Stimulated activated naive CD8-positive, alpha-beta T cell treated with anti-CD3 and anti-CD28 coated beads, Interleukin-15, amount 100 ng/mL, for 72 hours (primary cell): Measurements from ENCODE around the gene SNUPN.

Experiments used
- ATAC-seq: fragments of 150-1000 bp; cut with Tn5 transposase; 2 replicates; pipeline ENCODE4 v1.10.0; 2021; ENCODE audit warnings: mild to moderate bottlenecking, moderate library complexity
- DNase-seq, 2 donors: peaks; one replicate each; pipeline ENCODE4 v3.0.0; 2021 to 2022
- H3K27ac Mint-ChIP-seq, 2 donors: one replicate each; pipeline ENCODE4 v1.8.0; 2022; ENCODE audit warnings: mild to moderate bottlenecking in 2 of 2, mixed read lengths in 2 of 2, moderate library complexity in 2 of 2
- H3K27me3 Mint-ChIP-seq: one replicate; pipeline ENCODE4 v1.8.0; 2022; ENCODE audit warnings: mixed read lengths
- H3K4me1 Mint-ChIP-seq: one replicate; pipeline ENCODE4 v1.8.0; 2022; ENCODE audit warnings: mild to moderate bottlenecking, mixed read lengths
- H3K4me3 Mint-ChIP-seq, 2 donors: one replicate each; pipeline ENCODE4 v1.8.0; 2022; ENCODE audit warnings: mild to moderate bottlenecking in 2 of 2, mixed read lengths in 2 of 2, moderate library complexity in 1 of 2
- H3K9me3 Mint-ChIP-seq, 2 donors: one replicate each; pipeline ENCODE4 v1.8.0; 2022; ENCODE audit warnings: mixed read lengths in 2 of 2

SNUPN gene

DNA sequence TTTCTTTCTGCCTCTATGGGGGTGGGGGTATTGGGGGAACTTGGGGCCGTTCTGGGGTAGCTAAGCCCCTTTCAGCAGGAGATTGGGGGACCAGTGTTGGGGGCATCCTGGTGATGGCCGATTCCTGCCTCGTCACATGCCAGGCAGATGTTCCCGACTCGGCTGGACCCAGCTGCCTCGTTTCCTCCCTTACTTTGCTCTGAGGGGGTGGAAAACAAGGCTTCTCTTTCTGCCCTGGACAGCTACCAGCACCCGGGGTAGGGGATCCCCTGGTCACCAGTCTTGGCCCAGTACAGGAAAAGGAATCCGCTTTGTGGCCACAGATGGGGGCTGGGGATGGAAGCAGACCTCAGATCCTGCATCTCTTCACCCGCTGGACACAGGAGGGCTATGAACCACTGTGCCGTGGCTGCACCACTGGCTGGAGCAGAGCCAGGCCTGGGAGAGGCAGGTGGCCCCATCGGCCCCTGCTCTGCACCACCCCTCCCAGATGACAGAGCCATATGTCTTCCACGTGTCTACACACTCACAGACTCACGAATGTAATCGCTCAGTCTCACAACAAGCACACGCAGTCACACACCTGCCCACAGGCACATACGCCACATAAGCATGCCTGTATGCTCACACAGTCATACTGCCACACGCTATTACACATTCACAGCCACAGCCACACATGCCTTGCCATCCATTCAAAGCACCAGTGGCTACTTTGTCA lies 34.6 kb upstream of the SNUPN start:
- Mint-ChIP-seq H3K4me1 (no peaks in the 10 kb centered on the region), H3K27me3 (no peaks in the 10 kb centered on the region), H3K4me3 (no peak overlapping the region), H3K9me3 (no peaks in the 10 kb centered on the region), H3K27ac (peak overlapping the region in 1 of 2 donors; percentile 0)
- DNase-seq = no peak
- peak; percentile 31 for ATAC-seq

DNA sequence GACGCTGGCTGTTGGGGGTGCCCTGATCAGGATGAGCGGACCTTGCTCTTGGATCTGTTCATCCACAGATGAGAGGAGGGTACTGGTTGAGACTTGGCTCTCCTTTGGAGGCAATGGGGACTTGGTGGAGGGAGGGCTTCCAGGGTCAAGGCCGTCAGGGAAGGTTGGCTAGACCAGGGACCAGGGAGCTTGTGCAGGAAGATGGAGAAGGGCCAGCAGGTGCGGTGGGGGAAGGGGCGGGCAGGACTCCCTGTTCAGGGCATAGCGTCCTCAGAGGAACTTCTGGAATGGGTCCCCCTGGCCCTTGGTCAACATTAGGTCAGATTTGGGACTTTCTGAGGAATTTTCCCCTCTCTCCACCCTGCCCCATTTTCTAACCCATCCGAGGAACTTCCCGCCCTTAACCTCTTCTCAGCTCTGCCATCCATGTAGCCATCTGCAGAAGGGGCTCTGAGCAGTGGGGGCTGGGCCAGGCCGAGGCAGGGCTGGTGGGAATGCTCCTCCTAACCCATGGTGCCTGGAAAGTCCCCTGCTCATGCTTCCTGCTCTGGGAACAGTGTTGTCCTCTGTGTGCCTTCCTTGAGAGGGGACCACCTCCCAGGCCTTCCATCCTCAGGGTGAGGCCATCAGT lies 33.7 kb upstream of the SNUPN start:
- no peaks in the 10 kb centered on the region for H3K9me3 Mint-ChIP-seq
- ATAC-seq (no peak), DNase-seq (no peak)
- no peaks in the 10 kb centered on the region for H3K4me1 Mint-ChIP-seq
- no peak overlapping the region for H3K4me3 Mint-ChIP-seq
- no peaks in the 10 kb centered on the region for H3K27me3 Mint-ChIP-seq
- H3K27ac Mint-ChIP-seq = peak overlapping the region in 1 of 2 donors; percentile 18

DNA sequence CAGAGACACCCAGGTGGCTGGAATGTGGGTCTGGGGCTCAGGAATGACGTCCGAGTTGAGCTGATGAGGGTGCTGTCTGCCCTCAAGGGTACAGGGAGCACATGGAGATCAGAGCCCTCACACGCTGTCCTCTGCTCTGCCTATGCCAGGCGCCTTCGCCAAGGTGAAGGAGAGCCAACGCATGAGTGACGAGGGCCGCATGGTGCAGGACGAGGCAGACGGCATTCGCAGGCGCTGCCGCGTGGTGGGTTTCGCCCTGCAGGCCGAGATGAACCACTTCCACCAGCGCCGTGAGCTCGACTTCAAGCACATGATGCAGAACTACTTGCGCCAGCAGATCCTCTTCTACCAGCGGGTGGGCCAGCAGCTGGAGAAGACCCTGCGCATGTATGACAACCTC lies 31.3 kb upstream of the SNUPN start:
- DNase-seq = no peak
- ATAC-seq = no peak
- Mint-ChIP-seq H3K4me3 (no peak overlapping the region), H3K27me3 (no peaks in the 10 kb centered on the region), H3K4me1 (peaks cover 11% of the 10 kb centered on the region), H3K9me3 (no peaks in the 10 kb centered on the region), H3K27ac (no peak overlapping the region)

DNA sequence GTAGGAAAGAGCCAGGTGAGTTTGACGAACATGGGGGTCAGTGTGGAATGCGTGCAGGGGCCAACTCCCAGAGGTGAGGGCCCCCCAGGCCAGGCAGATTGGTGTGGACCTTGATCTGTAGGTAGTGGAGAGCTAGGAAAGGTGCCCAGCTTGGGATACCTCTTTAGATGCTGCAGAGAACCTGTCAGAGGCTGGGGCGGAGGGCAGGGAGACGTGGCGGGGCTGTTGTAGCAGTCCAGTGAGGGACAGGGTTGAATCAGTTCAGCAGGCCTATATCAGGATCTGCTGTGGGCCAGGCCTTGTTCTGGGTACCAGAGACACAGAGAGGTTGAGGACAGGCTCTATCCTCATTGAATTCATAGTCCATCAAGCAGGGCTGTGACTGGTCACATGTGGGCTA lies 30.8 kb upstream of the SNUPN start:
- Mint-ChIP-seq H3K27ac (peak overlapping the region in 1 of 2 donors; percentile 49), H3K4me1 (peaks cover 16% of the 10 kb centered on the region), H3K4me3 (no peak overlapping the region), H3K9me3 (no peaks in the 10 kb centered on the region), H3K27me3 (no peaks in the 10 kb centered on the region)
- DNase-seq = no peak
- no peak for ATAC-seq

DNA sequence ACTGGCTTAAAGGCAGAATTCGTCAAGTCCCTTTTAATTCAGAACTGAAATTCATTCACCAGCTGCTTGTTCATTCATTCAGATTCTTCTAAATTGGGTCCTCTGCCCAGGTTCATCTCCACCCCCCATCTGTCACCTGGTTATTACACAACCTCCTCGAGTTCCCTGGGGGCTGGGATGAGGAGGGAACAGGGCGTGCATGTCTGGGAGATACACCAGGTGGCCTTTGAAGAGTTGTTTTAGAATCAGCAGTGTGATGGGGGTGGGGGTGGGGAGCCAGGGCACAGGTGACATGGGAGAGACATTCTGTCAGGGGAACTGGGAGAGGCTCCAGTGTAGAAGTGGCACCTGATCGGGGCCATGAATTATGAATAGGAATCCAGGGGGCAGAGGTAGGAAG lies 30.4 kb upstream of the SNUPN start:
- Mint-ChIP-seq H3K9me3 (no peaks in the 10 kb centered on the region), H3K4me3 (no peak overlapping the region), H3K27ac (peak overlapping the region in 1 of 2 donors; percentile 49), H3K4me1 (peaks cover 20% of the 10 kb centered on the region), H3K27me3 (no peaks in the 10 kb centered on the region)
- ATAC-seq (no peak), DNase-seq (no peak)

DNA sequence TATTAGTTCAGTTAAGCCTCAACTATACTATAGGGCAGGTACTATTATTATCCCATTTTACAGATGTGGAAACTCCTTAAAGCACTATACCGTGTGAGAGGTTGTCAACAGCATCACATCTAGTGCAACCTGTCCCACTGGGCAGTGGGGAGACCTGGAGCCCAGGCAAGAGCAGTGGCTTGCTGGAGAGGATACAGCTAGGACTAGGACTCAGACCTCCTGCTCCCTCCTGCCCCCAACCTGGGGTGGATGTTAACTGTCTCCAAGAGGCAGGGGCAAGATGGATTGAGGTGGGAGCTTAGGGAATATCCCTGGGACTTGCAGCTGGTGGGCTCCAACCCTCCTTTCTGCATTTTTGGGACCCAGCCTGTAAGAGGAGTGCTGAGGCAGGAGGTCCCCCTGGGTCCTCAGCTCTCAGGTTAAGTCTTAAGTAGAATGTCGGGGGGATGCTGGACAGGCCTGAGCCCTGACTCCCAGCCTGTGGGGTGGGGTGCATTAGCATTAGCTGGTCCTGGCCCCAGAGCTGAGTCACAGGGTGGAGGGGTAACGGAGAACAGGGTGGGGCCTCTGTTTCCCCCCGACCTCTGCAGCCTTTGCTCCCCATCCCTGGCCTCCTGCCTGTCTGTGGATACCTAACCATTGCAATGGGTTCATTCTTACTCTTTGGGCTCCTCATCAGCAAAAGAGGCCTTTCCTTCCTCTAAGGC lies 28.8 kb upstream of the SNUPN start:
- ATAC-seq = no peak
- Mint-ChIP-seq H3K4me1 (peaks cover 35% of the 10 kb centered on the region), H3K4me3 (no peak overlapping the region), H3K27ac (no peak overlapping the region), H3K27me3 (no peaks in the 10 kb centered on the region), H3K9me3 (no peaks in the 10 kb centered on the region)
- no peak for DNase-seq

DNA sequence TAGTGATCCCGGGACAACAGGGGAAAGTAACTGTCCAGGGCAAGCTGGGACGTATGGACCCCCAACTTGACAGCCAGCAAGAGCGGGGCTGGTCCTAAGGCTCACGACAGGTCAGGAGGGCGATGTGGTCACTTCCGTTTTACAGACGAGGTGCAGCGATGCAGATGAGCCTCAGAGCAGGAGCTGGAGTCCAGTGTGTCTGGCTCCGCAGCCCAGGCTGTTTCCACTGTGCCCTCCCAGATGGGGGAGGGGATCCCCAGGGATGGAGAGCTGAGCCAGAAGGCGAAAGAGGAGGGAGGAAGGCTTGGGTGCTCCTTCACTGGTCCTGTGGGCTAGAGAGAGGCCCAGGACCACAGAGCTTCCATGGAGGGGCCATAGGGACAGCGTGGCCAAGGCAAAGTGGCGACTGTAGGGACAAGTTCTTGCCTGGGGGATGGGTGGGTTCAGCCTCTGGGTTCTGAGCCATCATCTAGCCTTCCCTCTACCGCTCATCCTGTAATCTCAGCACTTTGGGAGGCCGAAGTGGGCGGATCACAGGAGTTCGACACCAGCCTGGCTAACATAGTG lies 27.9 kb upstream of the SNUPN start:
- DNase-seq (no peak), ATAC-seq (no peak)
- Mint-ChIP-seq H3K4me3 (no peak overlapping the region), H3K27ac (peak overlapping the region in 1 of 2 donors; percentile 72), H3K27me3 (no peaks in the 10 kb centered on the region), H3K4me1 (peaks cover 43% of the 10 kb centered on the region), H3K9me3 (no peaks in the 10 kb centered on the region)

DNA sequence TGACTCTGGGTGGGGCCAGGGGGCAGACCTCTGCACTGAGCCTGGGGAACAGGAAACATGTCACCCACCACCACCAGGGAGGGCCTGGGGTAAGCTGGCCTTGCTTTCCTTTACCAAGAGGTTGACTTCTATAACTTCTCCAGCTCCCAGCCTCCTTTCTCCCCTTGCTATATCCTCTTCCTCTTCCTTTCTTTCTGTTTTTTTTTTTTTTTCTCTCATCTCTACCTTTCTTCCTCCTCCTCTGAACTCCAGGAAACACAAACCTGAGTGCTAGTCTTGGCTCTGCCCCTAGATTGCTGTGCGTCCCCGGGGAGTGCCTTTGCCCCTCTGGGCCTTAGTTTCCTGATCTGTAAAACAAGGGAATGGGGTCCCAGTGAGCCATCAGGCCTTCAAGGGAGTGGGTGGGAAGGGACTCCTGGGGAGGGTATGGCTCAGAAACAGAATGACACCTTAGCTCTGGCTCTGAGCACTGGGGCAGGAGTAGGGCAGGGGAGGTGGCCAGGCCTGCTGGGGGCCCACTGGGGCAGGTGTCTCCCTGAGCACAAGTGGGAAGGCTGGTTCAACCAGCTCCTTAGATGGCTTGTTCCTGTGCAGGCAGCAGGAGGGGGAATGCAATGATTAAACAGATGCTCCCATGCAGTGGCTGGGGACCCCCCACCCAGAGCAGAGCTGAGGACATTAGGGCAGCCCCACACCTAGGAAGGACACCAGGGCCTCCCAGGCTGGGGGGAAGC lies 26.5 kb upstream of the SNUPN start:
- ATAC-seq (peak; percentile 27), DNase-seq (no peak)
- Mint-ChIP-seq H3K27me3 (no peaks in the 10 kb centered on the region), H3K27ac (peak overlapping the region; percentile 59 to 72), H3K4me1 (peaks cover 45% of the 10 kb centered on the region), H3K4me3 (no peak overlapping the region), H3K9me3 (no peaks in the 10 kb centered on the region)

DNA sequence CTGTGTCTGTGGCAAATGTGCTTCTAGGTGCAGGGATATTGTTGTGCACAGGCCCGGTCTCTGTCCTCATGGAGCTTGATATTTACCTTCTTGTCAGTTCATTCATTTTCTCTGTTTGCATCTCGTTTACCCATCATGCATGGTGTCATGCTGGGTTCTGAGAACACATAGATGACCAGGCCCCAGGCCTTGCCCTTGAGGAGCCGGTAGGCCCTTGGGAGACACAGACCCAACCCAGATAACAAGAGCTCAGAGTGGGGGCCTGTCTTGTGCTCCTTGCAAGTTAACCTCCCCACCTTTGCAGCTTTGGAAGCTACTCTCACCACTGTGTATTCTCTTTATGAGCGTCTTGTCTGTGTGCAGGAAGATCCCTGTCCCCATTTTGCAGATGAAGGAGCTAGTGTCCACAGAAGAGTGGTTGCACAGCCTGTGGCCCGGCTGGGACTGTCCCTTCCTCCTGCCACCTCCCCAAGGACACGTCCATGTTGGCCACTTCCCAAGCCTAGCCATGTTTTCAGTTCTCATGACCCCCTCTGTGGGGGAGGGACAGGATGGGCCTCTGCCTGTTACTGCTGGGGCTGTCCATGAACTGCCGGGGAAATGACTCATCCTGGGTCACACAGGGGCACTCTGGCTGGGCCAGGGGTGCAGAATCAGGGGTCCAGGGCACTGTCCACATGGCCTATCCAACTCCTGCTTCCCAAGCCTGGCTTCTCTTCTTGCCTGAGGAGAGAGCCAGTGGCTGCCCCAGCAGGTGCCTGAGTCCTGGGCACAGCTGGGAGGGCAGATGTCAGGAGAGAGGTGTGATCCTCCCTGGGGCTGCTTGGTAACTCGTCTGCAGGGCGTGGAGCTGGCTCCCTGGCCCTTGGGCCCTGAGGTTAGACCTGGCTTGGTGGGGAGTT lies 25.6 kb upstream of the SNUPN start:
- Mint-ChIP-seq H3K4me3 (peak overlapping the region in 1 of 2 donors; percentile 14), H3K4me1 (peaks cover 53% of the 10 kb centered on the region), H3K27ac (peak overlapping the region in 1 of 2 donors; percentile 36), H3K9me3 (no peaks in the 10 kb centered on the region), H3K27me3 (no peaks in the 10 kb centered on the region)
- peak in 1 of 2 donors; percentile 12 for DNase-seq
- ATAC-seq = peak; percentile 22

DNA sequence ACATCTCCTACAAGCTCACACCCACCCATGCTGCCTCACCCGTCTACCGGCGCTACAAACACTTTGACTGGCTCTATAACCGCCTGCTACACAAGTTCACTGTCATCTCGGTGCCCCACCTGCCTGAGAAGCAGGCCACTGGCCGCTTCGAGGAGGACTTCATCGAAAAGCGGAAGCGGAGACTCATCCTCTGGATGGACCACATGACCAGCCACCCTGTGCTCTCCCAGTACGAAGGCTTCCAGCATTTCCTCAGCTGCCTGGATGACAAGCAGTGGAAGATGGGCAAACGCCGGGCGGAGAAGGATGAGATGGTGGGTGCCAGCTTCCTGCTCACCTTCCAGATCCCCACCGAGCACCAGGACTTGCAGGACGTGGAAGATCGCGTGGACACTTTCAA lies 24.3 kb upstream of the SNUPN start:
- Mint-ChIP-seq H3K27me3 (no peaks in the 10 kb centered on the region), H3K4me3 (peak overlapping the region in 1 of 2 donors; percentile 30), H3K9me3 (no peaks in the 10 kb centered on the region), H3K4me1 (peaks cover 60% of the 10 kb centered on the region), H3K27ac (no peak overlapping the region)
- DNase-seq (no peak), ATAC-seq (no peak)

DNA sequence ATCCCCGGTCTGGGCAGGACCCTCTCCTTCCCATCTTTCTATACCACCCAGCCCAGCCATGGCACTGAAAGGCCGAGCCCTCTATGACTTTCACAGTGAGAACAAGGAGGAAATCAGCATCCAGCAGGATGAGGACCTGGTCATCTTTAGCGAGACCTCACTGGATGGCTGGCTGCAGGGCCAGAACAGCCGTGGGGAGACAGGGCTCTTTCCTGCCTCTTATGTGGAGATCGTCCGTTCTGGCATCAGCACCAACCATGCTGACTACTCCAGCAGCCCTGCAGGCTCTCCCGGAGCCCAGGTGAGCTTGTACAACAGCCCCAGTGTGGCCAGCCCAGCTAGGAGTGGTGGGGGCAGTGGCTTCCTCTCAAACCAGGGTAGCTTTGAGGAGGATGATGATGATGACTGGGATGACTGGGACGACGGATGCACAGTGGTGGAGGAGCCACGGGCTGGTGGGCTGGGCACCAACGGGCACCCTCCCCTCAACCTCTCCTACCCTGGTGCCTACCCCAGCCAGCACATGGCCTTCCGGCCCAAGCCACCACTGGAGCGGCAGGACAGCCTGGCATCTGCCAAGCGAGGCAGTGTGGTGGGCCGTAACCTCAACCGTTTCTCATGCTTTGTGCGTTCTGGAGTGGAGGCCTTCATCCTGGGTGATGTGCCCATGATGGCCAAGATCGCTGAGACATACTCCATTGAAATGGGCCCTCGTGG lies 23.7 kb upstream of the SNUPN start:
- H3K27me3 Mint-ChIP-seq = no peaks in the 10 kb centered on the region
- H3K4me3 Mint-ChIP-seq = peak overlapping the region in 1 of 2 donors; percentile 30
- peaks cover 60% of the 10 kb centered on the region for H3K4me1 Mint-ChIP-seq

DNA sequence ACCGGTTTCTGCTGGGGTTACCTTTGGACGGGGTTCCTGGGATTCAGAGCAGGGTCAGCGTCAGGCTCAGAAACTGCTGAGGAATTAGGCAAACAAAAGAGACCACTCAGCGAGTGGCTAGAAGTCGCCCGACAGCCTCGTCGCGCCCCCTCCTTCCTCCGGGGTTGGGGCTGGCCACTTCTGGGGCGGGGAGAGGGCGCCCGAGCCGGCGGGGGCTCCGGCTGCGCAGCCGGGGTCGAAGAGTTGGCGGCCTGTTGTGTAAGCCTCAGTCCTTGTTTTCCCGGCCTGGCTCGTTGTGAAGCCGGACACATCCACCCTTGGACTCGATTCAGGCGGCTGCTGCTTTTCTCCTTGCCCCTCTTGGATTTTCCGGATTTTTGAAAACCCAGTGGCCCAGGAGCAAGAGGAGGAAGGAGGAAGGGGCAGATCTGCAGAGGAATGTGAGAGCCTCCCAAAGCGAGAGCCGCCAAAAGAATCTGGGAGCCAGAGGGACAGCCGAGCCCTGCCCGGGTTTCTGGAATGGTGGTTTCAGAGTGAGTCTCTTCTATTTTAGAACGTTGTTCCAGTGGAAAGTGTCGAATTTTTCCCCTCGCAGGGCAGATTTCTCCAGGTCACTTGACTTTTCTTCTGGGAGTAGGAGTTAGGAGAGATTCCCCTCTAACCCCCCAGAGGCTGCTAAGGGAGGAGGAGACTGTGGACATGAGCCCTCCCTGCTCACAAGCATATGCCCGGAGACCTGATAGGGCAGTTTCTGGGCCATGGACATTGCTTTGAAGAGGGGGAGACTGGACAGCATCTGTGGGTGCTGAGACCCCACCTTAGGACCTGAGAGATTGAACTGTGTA lies 22.9 kb upstream of the SNUPN start:
- H3K4me3 Mint-ChIP-seq = peak overlapping the region; percentile 83 to 85
- no peak overlapping the region for H3K27ac Mint-ChIP-seq
- ATAC-seq (peak; percentile 7), DNase-seq (no peak)
- H3K4me1 Mint-ChIP-seq = peaks cover 60% of the 10 kb centered on the region
- no peaks in the 10 kb centered on the region for H3K27me3 Mint-ChIP-seq
- H3K9me3 Mint-ChIP-seq = no peaks in the 10 kb centered on the region

More for the DNA sequence above, 23.7 kb upstream of the SNUPN start:
- Mint-ChIP-seq H3K9me3 (no peaks in the 10 kb centered on the region), H3K27ac (no peak overlapping the region)
- DNase-seq = no peak
- no peak for ATAC-seq

DNA sequence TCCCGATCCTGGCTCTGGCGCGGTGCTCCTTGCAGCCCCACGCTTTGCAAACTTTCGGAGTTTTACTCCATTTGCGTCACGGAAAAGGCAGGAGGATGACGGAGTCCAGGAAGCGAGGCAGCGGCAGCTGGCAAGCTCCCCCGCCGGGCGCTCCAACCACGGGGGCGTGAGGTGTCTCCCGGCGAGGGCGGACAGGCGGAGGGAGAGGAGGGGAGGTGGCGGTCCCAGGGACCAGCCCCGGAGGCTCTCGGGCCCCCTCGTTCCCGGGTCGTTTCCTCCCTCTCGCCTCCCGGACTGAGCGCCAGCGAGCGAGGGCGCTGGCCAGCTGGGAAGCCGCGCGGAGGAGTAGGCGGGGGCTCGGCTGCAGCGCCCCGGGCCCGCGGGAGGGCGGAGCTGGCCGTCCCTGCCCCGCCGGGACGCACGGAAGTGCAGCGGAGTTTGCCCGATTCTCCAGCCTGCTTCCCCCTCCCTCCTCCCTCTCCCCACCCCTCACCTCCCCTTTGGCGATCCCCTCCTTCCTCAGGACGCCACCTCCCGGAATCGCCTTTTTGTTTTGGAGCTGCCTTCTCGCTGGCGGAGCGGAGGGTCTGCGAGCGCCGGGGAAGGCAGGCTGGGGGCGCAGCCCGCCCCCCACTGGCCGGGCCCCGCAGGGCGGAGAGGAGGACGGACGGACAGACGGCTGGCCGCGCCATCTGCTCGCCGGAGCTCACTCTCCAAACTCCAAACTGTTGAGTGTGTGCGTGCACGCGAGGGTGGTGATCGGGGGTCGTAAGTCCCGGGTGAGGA lies 22.0 kb upstream of the SNUPN start, which contains the start of gene SNX33:
TSS of gene SNX33 (plus strand) at position 543 of the 786 bp plus-strand sequence. CDS start 1,191 bp downstream, outside the sequence.
- peak within 1 kb of the TSS; percentile 88 to 89 for H3K4me3 Mint-ChIP-seq
- DNase-seq (peak; percentile 50 to 59), ATAC-seq (peak; percentile 70)
- H3K27ac Mint-ChIP-seq = peak within 1 kb of the TSS in 1 of 2 donors; percentile 52
- H3K9me3 Mint-ChIP-seq = no peaks in the 10 kb centered on the region
- H3K27me3 Mint-ChIP-seq = no peaks in the 10 kb centered on the region
- H3K4me1 Mint-ChIP-seq = peaks cover 56% of the 10 kb centered on the region
